ENCODE data around the gene CFHR2.
"Not testable (repeated sequence)": the region's sequence is repeated elsewhere in the genome, so short reads cannot be mapped to it uniquely, and the experiment has no call there.

The CFHR2 gene

DNA sequence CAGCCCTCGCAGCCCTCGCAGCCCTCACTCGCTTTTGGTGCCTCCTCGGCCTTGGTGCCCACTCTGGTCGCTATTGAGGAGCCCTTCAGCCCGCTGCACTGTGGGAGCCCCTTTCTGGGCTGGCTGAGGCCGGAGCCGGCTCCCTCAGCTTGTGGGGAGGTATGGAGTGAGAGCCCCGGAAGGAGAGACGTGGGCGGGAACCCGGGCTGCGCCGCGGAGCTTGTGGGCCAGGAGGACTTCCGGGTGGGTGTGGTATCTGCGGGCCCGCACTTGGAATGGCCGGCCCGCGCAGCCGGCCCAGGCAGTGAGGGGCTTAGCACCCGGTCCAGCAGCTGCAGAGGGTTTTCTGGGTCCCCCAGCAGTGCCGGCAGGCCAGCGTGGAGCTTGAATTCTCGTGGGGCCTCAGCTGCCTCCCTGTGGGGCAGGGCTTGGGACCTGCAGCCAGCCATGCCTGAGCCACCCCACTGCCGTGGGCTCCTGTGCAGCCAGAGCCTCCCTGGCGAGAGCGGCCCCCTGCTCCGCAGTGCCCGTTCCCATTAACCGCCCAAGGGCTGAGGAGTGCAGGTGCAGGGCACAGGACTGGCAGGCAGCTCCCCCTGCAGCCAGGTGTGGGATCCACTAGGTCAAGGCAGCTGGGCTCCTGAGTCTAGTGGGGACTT, 9.9 kb upstream of the CFHR2 start:
- ATAC-seq: no peak

GRCh38 chr1:196941474-196941873, 2.1 kb upstream of the CFHR2 start:
- not testable (repeated sequence) for ATAC-seq

More for the DNA sequence above, 9.9 kb upstream of the CFHR2 start:
- TF ChIP-seq RARB (CRISPR knock-in tag; IDR thresholded peaks at IDR 0.05) (no peak), PPARA (CRISPR knock-in tag; IDR thresholded peaks at IDR 0.05; ENCODE audit: borderline replicate concordance) (no peak), ZNF70 (CRISPR knock-in tag; IDR thresholded peaks at IDR 0.05) (no peak), BACH2 (CRISPR knock-in tag; IDR thresholded peaks at IDR 0.05; ENCODE audit: borderline replicate concordance) (no peak), PATZ1 (CRISPR knock-in tag; IDR thresholded peaks at IDR 0.05; ENCODE audit: borderline replicate concordance) (no peak), CREB5 (CRISPR knock-in tag; IDR thresholded peaks at IDR 0.05; ENCODE audit: low read depth) (no peak), ZC3H10 (CRISPR knock-in tag; IDR thresholded peaks at IDR 0.05) (no peak), OSR1 (CRISPR knock-in tag; IDR thresholded peaks at IDR 0.05) (no peak), ZNF8 (CRISPR knock-in tag; IDR thresholded peaks at IDR 0.05) (no peak), TCF4 (CRISPR knock-in tag; IDR thresholded peaks at IDR 0.05; ENCODE audit: borderline replicate concordance) (no peak), ZFP3 (CRISPR knock-in tag; IDR thresholded peaks at IDR 0.05) (no peak)

- ATAC-seq: peak; percentile 71
- TF ChIP-seq ZNF565 (CRISPR knock-in tag; conservative IDR thresholded peaks at IDR 0.05; ENCODE audit: low read depth) (no peak), ZNF8 (CRISPR knock-in tag; IDR thresholded peaks at IDR 0.05) (no peak), ZC3H10 (CRISPR knock-in tag; IDR thresholded peaks at IDR 0.05) (no peak), TCF4 (CRISPR knock-in tag; IDR thresholded peaks at IDR 0.05; ENCODE audit: borderline replicate concordance) (no peak), ARNTL (CRISPR knock-in tag; IDR thresholded peaks at IDR 0.05; ENCODE audit: borderline replicate concordance, low read depth) (no peak), TOX (CRISPR knock-in tag; IDR thresholded peaks at IDR 0.05; ENCODE audit: borderline replicate concordance) (no peak), RARB (CRISPR knock-in tag; IDR thresholded peaks at IDR 0.05) (no peak), ESRRG (CRISPR knock-in tag; IDR thresholded peaks at IDR 0.05) (no peak), ZNF70 (CRISPR knock-in tag; IDR thresholded peaks at IDR 0.05) (no peak), ZFP30 (CRISPR knock-in tag; IDR thresholded peaks at IDR 0.05) (no peak), GLIS3 (CRISPR knock-in tag; IDR thresholded peaks at IDR 0.05) (no peak), PATZ1 (CRISPR knock-in tag; IDR thresholded peaks at IDR 0.05; ENCODE audit: borderline replicate concordance) (no peak), CSRNP3 (CRISPR knock-in tag; IDR thresholded peaks at IDR 0.05) (no peak), PPARA (CRISPR knock-in tag; IDR thresholded peaks at IDR 0.05; ENCODE audit: borderline replicate concordance) (no peak), OSR1 (CRISPR knock-in tag; IDR thresholded peaks at IDR 0.05) (no peak), POU6F1 (CRISPR knock-in tag; IDR thresholded peaks at IDR 0.05; ENCODE audit: borderline replicate concordance, low read depth) (no peak), CREB5 (CRISPR knock-in tag; IDR thresholded peaks at IDR 0.05; ENCODE audit: low read depth) (no peak)
- TF ChIP-seq, protein P1, sequence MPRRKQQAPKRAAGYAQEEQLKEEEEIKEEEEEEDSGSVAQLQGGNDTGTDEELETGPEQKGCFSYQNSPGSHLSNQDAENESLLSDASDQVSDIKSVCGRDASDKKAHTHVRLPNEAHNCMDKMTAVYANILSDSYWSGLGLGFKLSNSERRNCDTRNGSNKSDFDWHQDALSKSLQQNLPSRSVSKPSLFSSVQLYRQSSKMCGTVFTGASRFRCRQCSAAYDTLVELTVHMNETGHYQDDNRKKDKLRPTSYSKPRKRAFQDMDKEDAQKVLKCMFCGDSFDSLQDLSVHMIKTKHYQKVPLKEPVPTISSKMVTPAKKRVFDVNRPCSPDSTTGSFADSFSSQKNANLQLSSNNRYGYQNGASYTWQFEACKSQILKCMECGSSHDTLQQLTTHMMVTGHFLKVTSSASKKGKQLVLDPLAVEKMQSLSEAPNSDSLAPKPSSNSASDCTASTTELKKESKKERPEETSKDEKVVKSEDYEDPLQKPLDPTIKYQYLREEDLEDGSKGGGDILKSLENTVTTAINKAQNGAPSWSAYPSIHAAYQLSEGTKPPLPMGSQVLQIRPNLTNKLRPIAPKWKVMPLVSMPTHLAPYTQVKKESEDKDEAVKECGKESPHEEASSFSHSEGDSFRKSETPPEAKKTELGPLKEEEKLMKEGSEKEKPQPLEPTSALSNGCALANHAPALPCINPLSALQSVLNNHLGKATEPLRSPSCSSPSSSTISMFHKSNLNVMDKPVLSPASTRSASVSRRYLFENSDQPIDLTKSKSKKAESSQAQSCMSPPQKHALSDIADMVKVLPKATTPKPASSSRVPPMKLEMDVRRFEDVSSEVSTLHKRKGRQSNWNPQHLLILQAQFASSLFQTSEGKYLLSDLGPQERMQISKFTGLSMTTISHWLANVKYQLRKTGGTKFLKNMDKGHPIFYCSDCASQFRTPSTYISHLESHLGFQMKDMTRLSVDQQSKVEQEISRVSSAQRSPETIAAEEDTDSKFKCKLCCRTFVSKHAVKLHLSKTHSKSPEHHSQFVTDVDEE (CRISPR knock-in tag; IDR thresholded peaks at IDR 0.05): no peak
These were observed 8.3 kb downstream of the CFHR2 start for GRCh38 chr1:196951711-196952394.

Measured in SK-N-SH treated with all-trans-retinoic acid at 6 μM for 48 hours (cell line).